ENCODE data around the gene NTPCR. TPM values are rescaled to one million over a fixed set of nuclear protein-coding genes. Genes with fewer than 3 reads are reported as not detected.

Gene NTPCR
- total RNA-seq, 6 experiments from 2014 or later = 25.5 to 31.8 (median 28.2) TPM

DNA sequence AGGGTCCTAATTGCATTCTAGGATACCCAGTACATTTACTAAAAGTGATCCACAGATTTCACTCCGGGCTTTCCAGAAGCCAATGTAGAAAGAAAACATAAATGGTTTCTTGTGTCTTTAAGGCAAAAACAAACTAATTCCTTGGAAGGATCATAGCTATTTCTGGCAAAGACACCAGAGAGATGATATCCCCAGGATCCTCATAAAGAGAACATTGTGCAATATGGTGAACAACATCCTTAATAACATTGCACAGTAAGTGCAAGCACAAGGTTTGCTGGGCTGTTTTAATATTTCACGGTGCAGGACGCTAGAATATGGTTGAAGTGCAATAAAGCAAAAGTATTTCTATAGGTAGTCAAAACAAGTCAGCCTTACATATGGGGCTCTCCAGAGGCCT lies 83.0 kb downstream of the NTPCR start:
- Mint-ChIP-seq H3K36me3 (ENCODE audit: low read depth) (no peaks in the 10 kb centered on the region), H3K27me3 (ENCODE audit: insufficient read depth) (no peaks in the 10 kb centered on the region), H3K27ac (no peak overlapping the region), H3K4me3 (no peak overlapping the region), H3K4me1 (ENCODE audit: low read depth) (no peaks in the 10 kb centered on the region), H3K9me3 (no peaks in the 10 kb centered on the region)
- DNase-seq = no peak
- no peak for TF ChIP-seq CTCF (IDR thresholded peaks at IDR 0.05)

Other genes starting within 250 kb of the NTPCR start
- gene MAP10, start 145.2 kb upstream of the NTPCR start, total RNA-seq (2021; fragmentation: NEBNext Ultra II Directional; extraction: Animal tissue kit (Norgen Biotek cat#: 25700)) = under 1 TPM; 0.07 to 0.66 (median 0.49) TPM